ENCODE data around the gene ZNF829.

ZNF829 gene

GRCh38 chr19:36915992-36916830 is at the start of gene ZNF829, which contains the start of gene ZNF568:
ZNF829 (minus strand) TSS chr19:36916291; CDS start chr19:36915167, 1,124 bp downstream.
ZNF568 (plus strand) TSS chr19:36916332; CDS start chr19:36922771, 6,439 bp downstream.
- no peaks in the 10 kb centered on the region for H3K27me3 ChIP-seq (replicated peaks; ENCODE audit: control insufficient read depth, insufficient read depth, low read length)
- peak; percentile 93 for DNase-seq (ENCODE audit: extremely low read depth, insufficient read length)
- peak within 1 kb of the TSS; percentile 56 for H3K4me3 ChIP-seq (replicated peaks; ENCODE audit: low read depth, low read length)
- peak; percentile 54 for TF ChIP-seq CTCF (IDR thresholded peaks at IDR 0.05; ENCODE audit: insufficient read depth, low read length, poor library complexity, severe bottlenecking)
- no peaks in the 10 kb centered on the region for H3K36me3 ChIP-seq (ENCODE audit: control insufficient read depth, insufficient read depth, low read length)

- Histone ChIP-seq H3K27me3 (replicated peaks; ENCODE audit: control insufficient read depth, insufficient read depth, low read length) (no peaks in the 10 kb centered on the region), H3K36me3 (ENCODE audit: control insufficient read depth, insufficient read depth, low read length) (no peaks in the 10 kb centered on the region), H3K4me3 (replicated peaks; ENCODE audit: low read depth, low read length) (no peak overlapping the region)
- DNase-seq (ENCODE audit: extremely low read depth, insufficient read length): no peak
- no peak for TF ChIP-seq CTCF (IDR thresholded peaks at IDR 0.05; ENCODE audit: insufficient read depth, low read length, poor library complexity, severe bottlenecking)
Observed at GRCh38 chr19:36963280-36963679, 47.2 kb upstream of the ZNF829 start.

- no peak for DNase-seq (ENCODE audit: extremely low read depth, insufficient read length)
- no peak overlapping the region for H3K4me3 ChIP-seq (replicated peaks; ENCODE audit: low read depth, low read length)
Observed at GRCh38 chr19:36962346-36962745, 46.3 kb upstream of the ZNF829 start.

GRCh38 chr19:36950335-36951119 is 34.4 kb upstream of the ZNF829 start:
- DNase-seq (ENCODE audit: extremely low read depth, insufficient read length): no peak
- no peaks in the 10 kb centered on the region for H3K36me3 ChIP-seq (ENCODE audit: control insufficient read depth, insufficient read depth, low read length)
- no peak for TF ChIP-seq CTCF (IDR thresholded peaks at IDR 0.05; ENCODE audit: insufficient read depth, low read length, poor library complexity, severe bottlenecking)
- H3K27me3 ChIP-seq (replicated peaks; ENCODE audit: control insufficient read depth, insufficient read depth, low read length): no peaks in the 10 kb centered on the region
- no peak overlapping the region for H3K4me3 ChIP-seq (replicated peaks; ENCODE audit: low read depth, low read length)

More at GRCh38 chr19:36962346-36962745, 46.3 kb upstream of the ZNF829 start:
- Histone ChIP-seq H3K27me3 (replicated peaks; ENCODE audit: control insufficient read depth, insufficient read depth, low read length) (no peaks in the 10 kb centered on the region), H3K36me3 (ENCODE audit: control insufficient read depth, insufficient read depth, low read length) (no peaks in the 10 kb centered on the region)
- no peak for TF ChIP-seq CTCF (IDR thresholded peaks at IDR 0.05; ENCODE audit: insufficient read depth, low read length, poor library complexity, severe bottlenecking)

GRCh38 chr19:36939153-36939552 is 23.1 kb upstream of the ZNF829 start:
- DNase-seq (ENCODE audit: extremely low read depth, insufficient read length): no peak

More at GRCh38 chr19:36939153-36939552, 23.1 kb upstream of the ZNF829 start:
- TF ChIP-seq CTCF (IDR thresholded peaks at IDR 0.05; ENCODE audit: insufficient read depth, low read length, poor library complexity, severe bottlenecking): no peak
- Histone ChIP-seq H3K27me3 (replicated peaks; ENCODE audit: control insufficient read depth, insufficient read depth, low read length) (no peaks in the 10 kb centered on the region), H3K4me3 (replicated peaks; ENCODE audit: low read depth, low read length) (no peak overlapping the region), H3K36me3 (ENCODE audit: control insufficient read depth, insufficient read depth, low read length) (no peaks in the 10 kb centered on the region)

Measured in GM06990 (cell line).